GM12873 (cell line): Measurements from ENCODE around the gene FRMPD4.

Experiments
- CTCF ChIP-seq: IDR thresholded peaks from 2 replicates; pipeline ENCODE4 v1.5.1; 2012; ENCODE audit warnings: low read depth, mild to moderate bottlenecking, moderate library complexity, low read length, control low read depth; ENCODE audit not compliant: insufficient read depth; ENCODE audit errors: missing control alignments

Gene FRMPD4

DNA sequence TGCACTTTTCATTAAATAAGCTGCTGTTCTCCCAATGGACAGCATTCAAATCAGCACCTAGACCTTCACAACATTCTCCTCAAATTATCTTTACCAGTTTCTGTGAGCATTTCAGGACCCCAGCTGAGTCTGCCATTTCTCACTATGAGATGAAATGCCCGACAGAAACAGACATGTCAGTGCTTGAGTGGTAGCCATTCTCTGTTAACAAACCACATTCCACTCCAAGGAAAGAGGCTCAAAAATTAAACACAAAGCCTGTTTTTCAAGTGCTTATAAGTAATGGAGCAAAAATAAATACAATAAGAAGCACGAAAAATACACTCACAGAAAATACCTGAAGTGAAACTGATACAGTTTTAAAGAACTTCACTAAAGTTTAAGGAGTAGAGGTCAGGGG lies 332.8 kb downstream of the FRMPD4 start:
- TF ChIP-seq CTCF = no peak

DNA sequence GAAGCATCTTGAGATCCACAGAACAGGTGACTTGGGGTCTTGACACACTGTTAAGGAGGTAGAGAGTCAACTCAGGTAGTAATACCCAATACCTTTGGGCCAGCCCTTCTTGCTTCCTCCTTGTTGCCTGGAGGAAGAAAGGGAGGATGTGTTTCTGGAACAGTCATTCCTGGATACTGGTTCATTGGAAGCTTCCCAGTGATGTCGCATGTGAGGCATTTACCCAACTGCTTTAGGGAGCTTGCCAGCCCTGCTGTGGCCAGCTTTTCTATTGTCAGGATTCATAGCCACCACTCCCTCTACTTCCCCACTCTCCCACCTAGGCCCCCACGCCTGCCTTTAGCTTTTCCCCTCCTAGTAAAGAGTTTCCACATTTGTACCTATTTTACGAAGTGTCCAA lies 342.7 kb downstream of the FRMPD4 start:
- TF ChIP-seq CTCF = no peak

DNA sequence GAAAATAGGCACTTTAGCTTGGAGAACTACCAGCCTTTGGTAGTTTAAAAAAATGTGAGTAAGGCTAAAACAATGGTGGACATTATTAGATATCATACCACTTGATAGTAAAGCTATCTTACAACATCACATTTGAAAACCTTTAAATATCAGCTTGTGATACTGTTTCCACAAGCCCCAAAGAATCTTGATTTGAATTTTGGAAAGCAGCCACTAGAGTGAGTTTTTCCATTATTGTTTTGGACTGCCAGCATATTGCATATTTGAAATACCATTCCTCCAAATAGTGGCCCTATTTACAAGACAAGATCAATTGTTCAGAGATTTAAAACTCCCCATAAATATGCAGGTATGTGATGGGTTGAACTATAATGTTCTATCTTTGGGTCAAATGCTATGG lies 349.9 kb downstream of the FRMPD4 start:
- no peak for TF ChIP-seq CTCF

DNA sequence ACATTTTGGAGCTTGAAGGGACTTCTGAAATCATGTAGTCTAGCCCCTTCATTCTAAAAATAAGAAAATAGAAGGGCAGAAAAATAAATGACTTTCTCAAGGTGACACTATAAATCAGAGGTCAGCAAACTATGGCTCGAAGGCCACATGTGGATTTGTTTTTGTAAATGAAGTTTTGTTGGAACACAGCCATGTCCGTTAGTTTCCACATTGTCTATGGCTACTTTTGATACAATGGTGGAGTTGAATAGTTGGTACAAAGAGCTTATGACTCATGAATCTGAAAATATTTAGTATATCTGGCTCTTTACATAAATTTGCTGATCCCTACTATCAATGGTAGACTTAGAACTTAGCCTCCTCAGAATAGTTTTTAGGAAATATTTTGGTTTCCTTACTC lies 350.5 kb downstream of the FRMPD4 start:
- no peak for TF ChIP-seq CTCF

- TF ChIP-seq CTCF = no peak
Measured at GRCh38 chrX:12489341-12489740, 351.1 kb downstream of the FRMPD4 start.

DNA sequence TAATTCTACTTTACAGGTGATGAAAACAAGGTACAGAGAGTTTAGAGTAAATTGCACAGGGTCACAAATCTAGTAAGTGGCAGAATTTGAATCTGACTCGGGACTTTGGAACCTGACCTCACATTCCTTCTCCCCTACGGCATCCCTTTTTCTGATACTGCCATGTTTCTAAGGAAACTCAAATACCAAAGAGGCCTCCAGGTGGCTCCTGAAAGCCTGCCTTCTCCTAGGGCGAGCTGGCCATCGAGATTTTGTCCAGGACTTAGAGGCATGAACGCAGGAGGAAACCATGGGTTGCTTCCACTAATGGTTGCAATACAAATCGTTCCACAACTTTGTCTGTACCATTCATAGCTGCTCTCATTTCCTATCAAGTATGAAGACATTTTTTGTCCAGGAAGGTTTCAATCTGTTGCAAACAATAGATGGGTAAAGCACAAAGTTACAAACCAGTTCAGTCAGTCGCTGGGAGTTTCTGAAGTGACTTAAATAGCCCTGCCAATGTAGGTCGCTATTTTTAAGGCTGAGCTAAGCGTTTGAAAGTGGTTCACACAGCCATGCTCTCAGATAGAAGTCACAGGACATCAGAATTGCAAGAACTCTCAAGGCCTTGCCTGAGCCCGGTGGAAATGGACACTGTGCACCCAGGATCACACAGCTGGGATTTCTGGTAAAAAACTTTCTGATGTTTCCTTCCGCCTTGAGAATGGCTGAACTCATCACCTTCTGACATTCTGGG lies 356.3 kb downstream of the FRMPD4 start:
- no peak for TF ChIP-seq CTCF

DNA sequence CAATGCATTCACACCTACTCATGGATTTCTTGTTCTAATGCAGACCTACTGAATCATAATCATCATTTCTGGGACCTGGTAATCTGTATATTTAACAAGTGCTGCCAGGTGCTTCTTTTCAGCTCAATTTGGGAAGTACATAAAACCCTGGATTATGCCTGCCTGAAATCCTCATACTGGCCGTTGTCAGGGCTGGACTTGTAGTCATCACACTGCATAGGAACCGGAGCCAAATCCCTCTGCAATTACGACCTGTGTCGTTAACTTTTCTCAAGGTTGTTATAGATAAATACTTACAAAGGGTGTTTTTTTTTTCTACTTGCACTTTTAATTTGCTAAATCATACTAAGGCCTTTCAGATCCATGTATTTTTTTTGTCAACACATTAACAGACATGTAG lies 358.1 kb downstream of the FRMPD4 start:
- TF ChIP-seq CTCF = no peak
